ENCODE data around the gene RTF1. TPM values are rescaled to one million over a fixed set of nuclear protein-coding genes. Genes with fewer than 3 reads are reported as not detected.

RTF1 gene
- total and polyA plus RNA-seq, 2 donors (not counting 3 experiments of a cell fraction or from before 2014, with no cell fraction given), result 19.2 to 40.6 TPM

GRCh38 chr15:41521614-41522013 is 104.7 kb downstream of the RTF1 start:
- dilution Hi-C loops (cut with MboI; ENCODE audit: extremely low pct_ligation_motif_present, low sequenced_read_pairs) (no loop called here), intact Hi-C loops (cut with micrococcal nuclease) (no loop called here)
- no peak overlapping the region for H3K9ac ChIP-seq (replicated peaks; ENCODE audit: extremely low read depth, insufficient read depth, low read length)
- no peaks in the 10 kb centered on the region for H3K27me3 ChIP-seq (ENCODE audit: control insufficient read depth in 2 of 2, insufficient read depth in 2 of 2, low read length in 2 of 2)
- CTCF ChIA-PET, result no interaction called here
- TF ChIP-seq MYC (IDR thresholded peaks at IDR 0.05; ENCODE audit: low read depth, low read length) (no peak), POLR2A (IDR thresholded peaks at IDR 0.05; ENCODE audit: low read depth, low read length) (no peak), FOS (IDR thresholded peaks at IDR 0.05; ENCODE audit: borderline replicate concordance, insufficient read depth, low read length) (no peak)
- no peak overlapping the region for H2AFZ ChIP-seq (ENCODE audit: low read depth, low read length)
- DNase-seq (ENCODE audit: low read depth, low spot score) (no peak), FAIRE-seq (no peak)
- POLR2A ChIA-PET, result interaction anchor here (1.0 kb wide), 1 partner anchor 31 kb away, joined by 3 read pairs; no protein-coding TSS in a partner anchor
- no peaks in the 10 kb centered on the region for H3K79me2 ChIP-seq (ENCODE audit: control insufficient read depth, insufficient read depth, low read length)
- no peak overlapping the region for H3K27ac ChIP-seq (ENCODE audit: insufficient read depth, low read depth, low read length)
- H3K4me1 ChIP-seq (ENCODE audit: control insufficient read depth, extremely low read depth, insufficient read depth, low read length), result no peaks in the 10 kb centered on the region
- no peaks in the 10 kb centered on the region for H4K20me1 ChIP-seq (replicated peaks; ENCODE audit: control insufficient read depth, extremely low read depth, insufficient read depth, low read length)
- H3K4me2 ChIP-seq (ENCODE audit: insufficient read depth, low read length), result no peak overlapping the region
- H3K9me1 ChIP-seq (replicated peaks; ENCODE audit: control insufficient read depth, extremely low read depth, insufficient read depth, low read length), result no peaks in the 10 kb centered on the region
- H3K36me3 ChIP-seq (ENCODE audit: control insufficient read depth in 2 of 2, extremely low read depth in 1 of 2, insufficient read depth in 2 of 2, low read length in 2 of 2), result peaks cover 0 to 10% of the 10 kb centered on the region in 2 experiments
- no peaks in the 10 kb centered on the region for H3K9me3 ChIP-seq (replicated peaks; ENCODE audit: control insufficient read depth, insufficient read depth, low read length)
- no TSS peak for BruUV-seq (replicated peaks)
- H3K4me3 ChIP-seq (replicated peaks in 1 of 3; ENCODE audit: insufficient read depth in 1 of 3, low read depth in 1 of 3, low read length in 3 of 3), result no peak overlapping the region

GRCh38 chr15:41523097-41523496 is 106.2 kb downstream of the RTF1 start:
- H3K4me1 ChIP-seq (ENCODE audit: control insufficient read depth, extremely low read depth, insufficient read depth, low read length), result no peaks in the 10 kb centered on the region
- no peak overlapping the region for H3K4me3 ChIP-seq (replicated peaks in 1 of 3; ENCODE audit: insufficient read depth in 1 of 3, low read depth in 1 of 3, low read length in 3 of 3)
- no peaks in the 10 kb centered on the region for H3K27me3 ChIP-seq (ENCODE audit: control insufficient read depth in 2 of 2, insufficient read depth in 2 of 2, low read length in 2 of 2)
- no peak overlapping the region for H2AFZ ChIP-seq (ENCODE audit: low read depth, low read length)
- intact Hi-C loops (cut with micrococcal nuclease) (no loop called here), dilution Hi-C loops (cut with MboI; ENCODE audit: extremely low pct_ligation_motif_present, low sequenced_read_pairs) (no loop called here)
- ChIA-PET POLR2A (no interaction called here), CTCF (interaction anchor here (1.3 kb wide), 1 partner anchor 57 kb away, joined by 5 read pairs; no protein-coding TSS in a partner anchor)
- no peaks in the 10 kb centered on the region for H4K20me1 ChIP-seq (replicated peaks; ENCODE audit: control insufficient read depth, extremely low read depth, insufficient read depth, low read length)
- H3K9ac ChIP-seq (replicated peaks; ENCODE audit: extremely low read depth, insufficient read depth, low read length), result no peak overlapping the region
- DNase-seq (ENCODE audit: low read depth, low spot score) (no peak), FAIRE-seq (no peak)
- peaks cover 3 to 25% of the 10 kb centered on the region in 2 experiments for H3K36me3 ChIP-seq (ENCODE audit: control insufficient read depth in 2 of 2, extremely low read depth in 1 of 2, insufficient read depth in 2 of 2, low read length in 2 of 2)
- no peak overlapping the region for H3K27ac ChIP-seq (ENCODE audit: insufficient read depth, low read depth, low read length)
- TF ChIP-seq MAX (IDR thresholded peaks at IDR 0.05; ENCODE audit: insufficient read depth, insufficient read length), result no peak
- TF ChIP-seq GATA2 (IDR thresholded peaks at IDR 0.05; ENCODE audit: insufficient read depth, insufficient read length, low read depth, low read length), result no peak
- TF ChIP-seq POLR2A (IDR thresholded peaks at IDR 0.05; ENCODE audit: low read depth, low read length), result no peak
- TF ChIP-seq JUN (IDR thresholded peaks at IDR 0.05; ENCODE audit: borderline replicate concordance, insufficient read depth, insufficient read length, low read depth), result no peak
- TF ChIP-seq EZH2 (IDR thresholded peaks at IDR 0.05; ENCODE audit: borderline replicate concordance, low read depth, low read length, severe bottlenecking), result no peak
- H3K9me1 ChIP-seq (replicated peaks; ENCODE audit: control insufficient read depth, extremely low read depth, insufficient read depth, low read length), result no peaks in the 10 kb centered on the region
- no peak overlapping the region for H3K4me2 ChIP-seq (ENCODE audit: insufficient read depth, low read length)
- H3K79me2 ChIP-seq (ENCODE audit: control insufficient read depth, insufficient read depth, low read length), result no peaks in the 10 kb centered on the region
- BruUV-seq (replicated peaks), result no TSS peak
- no peaks in the 10 kb centered on the region for H3K9me3 ChIP-seq (replicated peaks; ENCODE audit: control insufficient read depth, insufficient read depth, low read length)

Data from endothelial cell of umbilical vein (primary cell).